HTERT RPE-1 (cell line): Measurements from ENCODE around the gene FXYD2.

Experiments used
- in situ Hi-C: fragments of 300-500 bp; cut with MboI; formaldehyde crosslinking; loops from 4 replicates; pipeline ENCODE4 v1.14.3; 2020; ENCODE audit warnings: low sequenced_read_pairs

Gene FXYD2

GRCh38 chr11:117770061-117770460, 54.5 kb downstream of the FXYD2 start:
- in situ Hi-C loops = no loop called here
